ENCODE measurements around the gene PI4KA. TPM values are rescaled to one million over a fixed set of nuclear protein-coding genes. Genes with fewer than 3 reads are reported as not detected.

Gene PI4KA
- total RNA-seq, 4 donors from 2014 or later, result 42.5 to 81.3 (median 66.1) TPM

GRCh38 chr22:20659258-20659657 lies 199.4 kb downstream of the PI4KA start:
- intact Hi-C loops (cut with DNase I; ENCODE audit: low total_unique reads), result no loop called here
- no peak for DNase-seq (ENCODE audit: low spot score in 2 of 2)
- no peak overlapping the region for H3K4me3 ChIP-seq (ENCODE audit: low read depth, poor library complexity, severe bottlenecking)
- TF ChIP-seq POLR2A (IDR thresholded peaks at IDR 0.05), result no peak
- no peak for TF ChIP-seq CTCF (IDR thresholded peaks at IDR 0.05)
- WGBS, 2 donors, result 67 to 72% methylated on average over 1 of the region's 1 CpG

GRCh38 chr22:20658433-20659222 lies 200.0 kb downstream of the PI4KA start:
- WGBS, 2 donors, result 80 to 84% methylated on average over 11 of the region's 11 CpGs
- no peak for DNase-seq (ENCODE audit: low spot score in 2 of 2)
- intact Hi-C loops (cut with DNase I; ENCODE audit: low total_unique reads), result no loop called here
- no peak for TF ChIP-seq POLR2A (IDR thresholded peaks at IDR 0.05)
- no peak for TF ChIP-seq CTCF (IDR thresholded peaks at IDR 0.05)
- no peak overlapping the region for H3K4me3 ChIP-seq (ENCODE audit: low read depth, poor library complexity, severe bottlenecking)

- intact Hi-C loops (cut with DNase I; ENCODE audit: low total_unique reads), result no loop called here
- TF ChIP-seq POLR2A (IDR thresholded peaks at IDR 0.05) (no peak), CTCF (IDR thresholded peaks at IDR 0.05) (no peak)
- no peak for DNase-seq (ENCODE audit: low spot score in 2 of 2)
- H3K4me3 ChIP-seq (ENCODE audit: low read depth, poor library complexity, severe bottlenecking), result no peak overlapping the region
- 74 to 78% methylated on average over 5 of the region's 5 CpGs for WGBS, 2 donors
Measured at GRCh38 chr22:20657963-20658362, 200.6 kb downstream of the PI4KA start.

Other genes starting within 250 kb of the PI4KA start
- not detected for gene SERPIND1, start 84.7 kb downstream of the PI4KA start, total RNA-seq
- gene SNAP29, start 196 bp upstream of the PI4KA start, total RNA-seq, result 10 to 100 TPM; 25.0 to 34.4 (median 32.9) TPM
- 10 to 100 TPM; 54.3 to 94.1 (median 64.9) TPM for gene CRKL, start 58.6 kb upstream of the PI4KA start, total RNA-seq
- gene AIFM3, start 108.4 kb upstream of the PI4KA start, total RNA-seq, result 1 to 10 TPM in 2 of 4 donors, under 1 TPM in 1, not detected in 1; 0.15 to 3.7 (median 2.0) TPM
- 10 to 100 TPM; 25.4 to 34.9 (median 28.4) TPM for gene LZTR1, start 123.5 kb upstream of the PI4KA start, total RNA-seq
- 10 to 100 TPM; 23.3 to 48.2 (median 45.1) TPM for gene THAP7, start 143.3 kb upstream of the PI4KA start, total RNA-seq
- 1 to 10 TPM in 2 of 4 donors, under 1 TPM in 2; 0.12 to 2.6 (median 0.87) TPM for gene P2RX6, start 156.4 kb upstream of the PI4KA start, total RNA-seq
- 1 to 10 TPM; 1.5 to 4.5 (median 2.8) TPM for gene SLC7A4, start 173.8 kb upstream of the PI4KA start, total RNA-seq
- not detected for gene LRRC74B, start 187.1 kb upstream of the PI4KA start, total RNA-seq